GM10248 (cell line): Measurements from ENCODE around the gene LHX4.

Experiments used
- CTCF ChIA-PET: fragments of 300-600 bp; sonication (Branson Sonifier 250); formaldehyde crosslinking; extraction: SDS; loops from one replicate; lab custom pipeline; 2021; ENCODE audit warnings: antibody characterized with exemption; lab: Yijun Ruan, JAX
- POLR2A ChIA-PET: fragments of 350-650 bp; sonication (Branson Sonifier 250); formaldehyde crosslinking; extraction: SDS; loops from one replicate; lab custom pipeline; 2020; ENCODE audit warnings: antibody characterized with exemption; lab: Yijun Ruan, JAX
- DNase-seq: peaks from one replicate; pipeline ENCODE4 v3.0.0; 2012; ENCODE audit errors: extremely low spot score
- CTCF ChIP-seq: IDR thresholded peaks from 2 replicates; pipeline ENCODE4 v1.5.1; 2012; ENCODE audit warnings: mild to moderate bottlenecking, low read depth; ENCODE audit errors: extremely low read depth, missing control alignments, control extremely low read depth

LHX4 gene

GRCh38 chr1:180218806-180219765 is 11.0 kb upstream of the LHX4 start:
- TF ChIP-seq CTCF: no peak
- CTCF ChIA-PET: interaction anchor here (0.9 to 1.8 kb wide), 3 partner anchors 17 to 40 kb away, joined by 3 to 5 read pairs (median 3); no protein-coding TSS in a partner anchor
- no peak for DNase-seq
- POLR2A ChIA-PET: no interaction called here

GRCh38 chr1:180219776-180220175 is 10.3 kb upstream of the LHX4 start:
- no peak for TF ChIP-seq CTCF
- no peak for DNase-seq
- CTCF ChIA-PET: interaction anchor here (1.2 kb wide), 1 partner anchor 40 kb away, joined by 3 read pairs; no protein-coding TSS in a partner anchor
- POLR2A ChIA-PET: no interaction called here

GRCh38 chr1:180221462-180221861 is 8.6 kb upstream of the LHX4 start:
- POLR2A ChIA-PET: no interaction called here

GRCh38 chr1:180224902-180225301 is 5.2 kb upstream of the LHX4 start:
- no peak for TF ChIP-seq CTCF
- POLR2A ChIA-PET: no interaction called here
- CTCF ChIA-PET: interaction anchor here (1.1 to 2.5 kb wide), 4 partner anchors 28 to 415 kb away, joined by 3 to 9 read pairs (median 4); no protein-coding TSS in a partner anchor
- DNase-seq: no peak

More at GRCh38 chr1:180221462-180221861, 8.6 kb upstream of the LHX4 start:
- DNase-seq: no peak
- no peak for TF ChIP-seq CTCF
- CTCF ChIA-PET: interaction anchor here (0.9 to 1.2 kb wide), 3 partner anchors 11 to 42 kb away, joined by 4 to 5 read pairs (median 5); no protein-coding TSS in a partner anchor

GRCh38 chr1:180225403-180225802 is 4.7 kb upstream of the LHX4 start:
- ChIA-PET CTCF (interaction anchor here (1.0 to 2.5 kb wide), 4 partner anchors 14 to 416 kb away, joined by 4 to 9 read pairs (median 5); no protein-coding TSS in a partner anchor), POLR2A (no interaction called here)
- no peak for TF ChIP-seq CTCF
- no peak for DNase-seq

- ChIA-PET CTCF (no interaction called here), POLR2A (no interaction called here)
- no peak for TF ChIP-seq CTCF
- DNase-seq: no peak
Measured at GRCh38 chr1:180227861-180228647, 2.0 kb upstream of the LHX4 start.
